Karpas-422 (cell line): Measurements from ENCODE around the gene NBDY. TPM values are rescaled to one million over a fixed set of nuclear protein-coding genes. Genes with fewer than 3 reads are reported as not detected.
"Not testable (repeated sequence)": the region's sequence is repeated elsewhere in the genome, so short reads cannot be mapped to it uniquely, and the experiment has no call there.

Experiments used
- DNase-seq: peaks from one replicate; pipeline ENCODE4 v3.0.0-alpha.2; 2015
- H2AFZ ChIP-seq: fragments of 200-600 bp; sonication (generic); 2 replicates; pipeline ENCODE4 v1.6.1; 2014; ENCODE audit warnings: antibody characterized with exemption, low read length, mixed read lengths
- H3K27ac ChIP-seq: fragments of 200-600 bp; sonication (generic); 2 replicates; pipeline ENCODE4 v1.5.1; 2014; ENCODE audit warnings: mild to moderate bottlenecking, low read length, moderate library complexity
- H3K27me3 ChIP-seq: fragments of 200-600 bp; sonication (generic); 2 replicates; pipeline ENCODE4 v1.6.1; 2014; ENCODE audit warnings: low read length, mixed read lengths
- H3K36me3 ChIP-seq: fragments of 200-600 bp; sonication (generic); 2 replicates; pipeline ENCODE4 v1.6.1; 2014; ENCODE audit warnings: low read length, mixed read lengths; ENCODE audit not compliant: insufficient read depth
- H3K4me1 ChIP-seq: fragments of 200-600 bp; sonication (generic); 2 replicates; pipeline ENCODE4 v1.6.1; 2014; ENCODE audit warnings: mild to moderate bottlenecking, low read length, mixed read lengths
- H3K4me2 ChIP-seq: fragments of 200-600 bp; sonication (generic); 2 replicates; pipeline ENCODE4 v1.6.1; 2014; ENCODE audit warnings: low read length, low read depth, mild to moderate bottlenecking; ENCODE audit not compliant: poor library complexity, severe bottlenecking
- H3K4me3 ChIP-seq: fragments of 200-600 bp; sonication (generic); 2 replicates; pipeline ENCODE4 v1.5.1; 2014; ENCODE audit warnings: mild to moderate bottlenecking, antibody characterized with exemption, low read length, mixed read lengths
- H3K79me2 ChIP-seq: fragments of 200-600 bp; sonication (generic); 2 replicates; pipeline ENCODE4 v1.6.1; 2014; ENCODE audit warnings: mild to moderate bottlenecking, low read length, mixed read lengths
- H3K9ac ChIP-seq: fragments of 200-600 bp; sonication (generic); 2 replicates; pipeline ENCODE4 v1.6.0; 2014; ENCODE audit warnings: low read length
- H3K9me2 ChIP-seq: fragments of 200-600 bp; sonication (generic), shearing (Covaris generic); replicated peaks from 2 replicates; pipeline ENCODE4 v1.6.0; 2014; ENCODE audit warnings: mild to moderate bottlenecking, low read length, moderate library complexity; ENCODE audit not compliant: insufficient read depth
- H3K9me3 ChIP-seq: fragments of 300-700, 200-600 bp; sonication (generic); 2 replicates; pipeline ENCODE4 v1.6.1; 2014; ENCODE audit warnings: low read length, mixed read lengths
- H4K20me1 ChIP-seq: fragments of 200-600 bp; sonication (generic); 2 replicates; pipeline ENCODE4 v1.6.1; 2014; ENCODE audit warnings: mild to moderate bottlenecking, antibody characterized with exemption, low read length, low read depth; ENCODE audit not compliant: insufficient read depth
- total RNA-seq: library from RNA; depleted of rRNA; stranded (reverse); fragments of >200 nt; shearing (Covaris generic); gene quantifications from 2 replicates; pipeline ENCODE4 v1.2.3, GENCODE V29; 2014; ENCODE audit warnings: low replicate concordance; rRNA removed

The NBDY gene, protein sequence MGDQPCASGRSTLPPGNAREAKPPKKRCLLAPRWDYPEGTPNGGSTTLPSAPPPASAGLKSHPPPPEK
- 4.9 and 20.5 TPM in 2 replicates for total RNA-seq

DNA sequence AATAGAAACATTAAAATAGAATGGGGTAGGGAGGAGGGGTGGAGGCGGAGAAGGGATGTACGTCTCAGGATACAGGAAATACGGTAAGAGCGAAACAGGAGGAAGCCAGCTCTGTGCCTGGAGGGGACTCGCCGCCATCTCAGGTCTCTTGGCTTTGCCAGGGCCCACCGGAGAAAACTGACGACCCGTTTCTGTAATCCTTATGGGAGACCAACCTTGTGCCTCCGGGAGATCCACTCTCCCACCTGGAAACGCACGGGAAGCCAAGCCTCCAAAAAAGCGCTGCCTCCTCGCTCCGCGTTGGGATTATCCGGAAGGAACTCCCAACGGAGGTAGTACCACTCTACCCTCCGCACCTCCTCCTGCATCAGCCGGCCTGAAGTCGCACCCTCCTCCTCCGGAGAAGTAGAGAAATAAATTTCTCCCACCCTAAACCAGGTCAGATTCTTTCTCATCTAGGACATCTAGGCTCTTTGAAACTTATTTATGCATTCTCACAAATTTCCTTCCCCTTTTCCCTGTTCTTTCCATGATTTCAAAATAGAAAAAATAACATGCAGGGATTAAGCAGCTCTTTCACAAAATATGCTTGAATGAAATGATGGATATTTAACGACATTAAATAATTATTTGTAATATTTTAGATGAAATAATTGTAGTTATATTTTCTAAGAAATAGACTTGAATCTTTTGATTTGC is at the start of gene NBDY:
TSS of gene NBDY (plus strand) at position 92 of the 699 bp plus-strand sequence. CDS start at position 203, 111 bp downstream.
- peak within 1 kb of the TSS; percentile 49 for H3K27ac ChIP-seq
- peak within 1 kb of the TSS; percentile 70 for H3K4me3 ChIP-seq
- no peaks in the 10 kb centered on the region for H4K20me1 ChIP-seq
- H3K79me2 ChIP-seq, result peaks cover 39% of the 10 kb centered on the region
- peak; percentile 76 for DNase-seq
- no peaks in the 10 kb centered on the region for H3K27me3 ChIP-seq
- peak within 1 kb of the TSS; percentile 69 for H3K9ac ChIP-seq
- H3K9me2 ChIP-seq, result no peaks in the 10 kb centered on the region
- H3K36me3 ChIP-seq, result no peaks in the 10 kb centered on the region
- peak within 1 kb of the TSS; percentile 72 for H3K4me2 ChIP-seq
- H2AFZ ChIP-seq, result peak within 1 kb of the TSS; percentile 81; the same call in 1 of the 2 replicates
- H3K4me1 ChIP-seq, result peaks cover 26% of the 10 kb centered on the region
- H3K9me3 ChIP-seq, result no peaks in the 10 kb centered on the region

DNA sequence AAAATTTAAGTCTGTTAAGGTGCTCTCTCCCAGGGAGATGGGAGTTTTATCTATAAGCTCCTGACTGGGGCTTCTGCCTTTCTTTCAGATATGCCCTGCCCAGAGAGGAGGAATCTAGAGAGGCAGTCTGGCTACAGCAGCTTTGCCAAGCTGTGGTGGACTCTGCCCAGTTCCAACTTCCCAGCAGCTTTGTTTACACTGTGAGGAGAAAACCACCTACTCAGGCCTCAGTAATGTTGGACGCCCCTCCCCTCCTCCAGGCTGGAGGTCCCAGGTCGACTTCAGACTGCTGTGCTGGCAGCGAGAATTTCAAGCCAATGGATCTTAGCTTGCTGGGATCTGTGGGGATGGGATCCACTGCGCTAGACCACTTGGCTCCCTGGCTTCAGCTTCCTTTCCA is 24.5 kb upstream of the NBDY start:
- H3K36me3 ChIP-seq, H3K79me2 ChIP-seq, H3K9me3 ChIP-seq, H3K27ac ChIP-seq, H3K4me1 ChIP-seq, H3K9ac ChIP-seq, DNase-seq, H2AFZ ChIP-seq, H4K20me1 ChIP-seq, H3K4me2 ChIP-seq, H3K27me3 ChIP-seq, H3K9me2 ChIP-seq, H3K4me3 ChIP-seq: not testable (repeated sequence)

DNA sequence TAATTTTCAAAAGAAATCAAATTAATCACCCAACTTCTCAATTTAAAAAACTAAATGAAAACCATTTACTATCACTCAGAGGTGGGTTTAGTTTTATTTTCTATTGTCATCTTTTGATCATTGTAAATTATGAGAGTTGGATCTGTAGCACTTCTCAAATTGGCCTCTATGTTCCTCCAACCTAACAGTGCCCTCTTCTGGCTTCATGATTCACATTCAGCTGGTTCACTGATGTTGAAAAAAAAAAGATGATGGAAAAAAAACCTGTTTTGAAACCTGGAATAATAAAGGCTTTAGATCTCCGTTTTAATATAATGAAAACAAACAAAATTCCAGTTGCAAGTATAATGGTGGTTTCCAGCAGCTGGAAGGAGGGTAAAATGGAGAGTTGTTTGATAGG is 2.4 kb upstream of the NBDY start:
- DNase-seq, result peak; percentile 81

DNA sequence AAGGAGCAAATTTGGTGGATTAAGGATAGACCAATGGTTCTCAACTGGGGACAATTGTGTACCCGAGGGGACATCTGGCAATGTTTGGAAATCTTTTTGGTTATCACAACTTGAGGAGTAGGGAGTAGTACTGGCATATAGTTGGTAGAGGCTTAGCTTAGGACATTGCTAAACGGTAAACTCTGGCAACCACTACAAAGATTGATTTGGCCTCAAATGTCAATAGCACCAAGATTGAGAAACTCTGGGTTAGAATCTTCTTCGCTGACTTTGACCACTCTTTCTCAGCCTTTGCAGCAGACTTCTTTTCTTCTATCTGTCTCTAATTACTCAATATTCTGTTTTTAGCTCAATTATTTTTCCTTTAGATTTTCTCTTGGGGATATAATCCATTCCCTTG is 1.5 kb upstream of the NBDY start:
- H3K9ac ChIP-seq, result no peak overlapping the region
- no peak overlapping the region for H2AFZ ChIP-seq
- no peaks in the 10 kb centered on the region for H3K27me3 ChIP-seq
- H3K4me2 ChIP-seq, result no peak overlapping the region
- peaks cover 24% of the 10 kb centered on the region for H3K4me1 ChIP-seq
- H3K27ac ChIP-seq, result no peak overlapping the region
- no peaks in the 10 kb centered on the region for H3K9me2 ChIP-seq
- H3K4me3 ChIP-seq, result no peak overlapping the region
- peaks cover 26% of the 10 kb centered on the region for H3K79me2 ChIP-seq
- H4K20me1 ChIP-seq, result no peaks in the 10 kb centered on the region
- no peak for DNase-seq
- H3K36me3 ChIP-seq, result no peaks in the 10 kb centered on the region
- no peaks in the 10 kb centered on the region for H3K9me3 ChIP-seq

More for the DNA sequence above, 2.4 kb upstream of the NBDY start:
- Histone ChIP-seq H3K4me3 (no peak overlapping the region), H3K79me2 (peaks cover 20% of the 10 kb centered on the region), H2AFZ (no peak overlapping the region), H3K9me2 (no peaks in the 10 kb centered on the region), H3K27ac (no peak overlapping the region), H3K9ac (no peak overlapping the region), H3K27me3 (no peaks in the 10 kb centered on the region), H3K9me3 (no peaks in the 10 kb centered on the region), H3K36me3 (no peaks in the 10 kb centered on the region), H4K20me1 (no peaks in the 10 kb centered on the region), H3K4me1 (peaks cover 18% of the 10 kb centered on the region), H3K4me2 (no peak overlapping the region)

DNA sequence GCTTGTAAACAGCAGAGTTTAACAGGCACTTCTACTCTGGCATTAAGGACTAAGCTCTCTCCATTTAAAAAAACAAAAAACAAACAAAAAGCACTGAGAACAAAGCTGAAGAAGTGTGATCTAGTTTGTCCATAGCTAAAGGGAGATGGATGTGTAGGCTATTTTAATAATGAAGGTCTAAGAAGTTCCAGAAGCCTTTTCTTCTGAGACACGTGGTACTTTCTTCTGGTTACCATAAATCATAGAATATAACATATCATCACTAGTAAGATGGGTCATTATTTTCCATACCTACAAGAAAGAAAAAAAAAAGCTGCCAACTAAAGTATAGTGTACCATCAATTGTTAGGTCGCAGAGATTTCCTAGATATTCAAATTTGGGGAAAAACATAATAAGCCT is 722 bp upstream of the NBDY start:
- no peaks in the 10 kb centered on the region for H3K9me2 ChIP-seq
- H3K79me2 ChIP-seq, result peaks cover 29% of the 10 kb centered on the region
- no peaks in the 10 kb centered on the region for H3K36me3 ChIP-seq
- H3K9ac ChIP-seq, result peak overlapping the region; percentile 69; the same call in 1 of the 2 replicates
- no peaks in the 10 kb centered on the region for H4K20me1 ChIP-seq
- no peak overlapping the region for H3K27ac ChIP-seq
- H3K9me3 ChIP-seq, result no peaks in the 10 kb centered on the region
- H3K4me1 ChIP-seq, result peaks cover 26% of the 10 kb centered on the region
- H2AFZ ChIP-seq, result peak overlapping the region; percentile 81; the same call in 1 of the 2 replicates
- no peaks in the 10 kb centered on the region for H3K27me3 ChIP-seq
- peak overlapping the region; percentile 70 for H3K4me3 ChIP-seq
- DNase-seq, result peak; percentile 50
- peak overlapping the region; percentile 72 for H3K4me2 ChIP-seq

DNA sequence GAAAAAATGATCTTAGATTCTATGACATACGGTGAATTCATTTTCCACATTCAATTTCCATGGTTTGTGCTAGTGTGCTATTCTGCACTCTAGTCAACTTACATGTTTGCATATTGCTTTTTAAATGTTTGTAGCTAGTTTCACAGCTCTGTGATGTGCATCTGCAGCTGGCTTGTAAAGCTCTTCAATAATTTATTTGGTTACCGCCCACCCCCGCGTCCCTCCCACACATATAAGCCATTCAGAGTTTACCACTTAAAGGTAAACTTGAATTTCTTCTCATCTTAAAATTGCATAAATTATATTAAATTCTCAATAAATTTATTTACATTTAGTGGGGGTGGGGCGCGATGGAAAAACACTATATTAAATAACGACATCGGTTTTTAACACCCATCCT is 291 bp upstream of the NBDY start:
- peak; percentile 63 for DNase-seq
- Histone ChIP-seq H3K79me2 (peaks cover 33% of the 10 kb centered on the region), H3K4me3 (peak overlapping the region; percentile 70), H3K9me3 (no peaks in the 10 kb centered on the region), H4K20me1 (no peaks in the 10 kb centered on the region), H2AFZ (peak overlapping the region; percentile 81; the same call in 1 of the 2 replicates), H3K4me1 (peaks cover 26% of the 10 kb centered on the region), H3K4me2 (peak overlapping the region; percentile 72), H3K9me2 (no peaks in the 10 kb centered on the region), H3K27me3 (no peaks in the 10 kb centered on the region), H3K9ac (peak overlapping the region; percentile 69), H3K27ac (no peak overlapping the region), H3K36me3 (no peaks in the 10 kb centered on the region)

DNA sequence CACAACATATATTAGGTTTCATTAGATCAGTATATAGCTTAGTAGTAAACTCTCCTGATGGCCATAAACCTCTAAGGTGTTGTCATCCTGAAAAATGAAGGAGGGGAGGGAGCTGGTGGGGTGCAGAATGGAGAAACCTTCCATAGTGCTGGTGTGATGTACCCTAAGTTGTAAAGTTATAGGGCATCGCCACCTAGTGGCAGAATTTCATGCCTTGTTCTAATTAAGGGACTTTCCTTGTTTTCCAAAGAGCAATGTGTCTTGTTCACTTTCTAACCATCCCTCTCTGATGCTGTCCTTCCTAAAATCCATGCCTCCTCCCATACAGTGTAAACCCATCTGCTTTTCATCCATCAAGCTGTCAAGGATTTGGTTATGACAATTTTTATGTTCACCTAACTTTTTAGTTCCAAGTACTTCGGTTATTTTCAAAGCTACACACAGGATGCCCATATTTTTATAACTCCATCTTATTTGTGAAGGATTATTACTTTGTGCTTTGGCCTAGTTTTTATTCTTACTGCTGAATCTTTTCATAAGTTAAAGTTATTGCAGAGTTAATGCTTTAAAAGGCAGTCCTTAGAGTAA is 4.5 kb downstream of the NBDY start:
- H2AFZ ChIP-seq, result no peak overlapping the region
- DNase-seq, result peak; percentile 83
- H4K20me1 ChIP-seq, result no peaks in the 10 kb centered on the region
- H3K27me3 ChIP-seq, result no peaks in the 10 kb centered on the region
- H3K9me2 ChIP-seq, result no peaks in the 10 kb centered on the region
- H3K9ac ChIP-seq, result no peak overlapping the region
- peaks cover 8% of the 10 kb centered on the region; the same call in 1 of the 2 replicates for H3K36me3 ChIP-seq
- H3K79me2 ChIP-seq, result peaks cover 77% of the 10 kb centered on the region
- no peak overlapping the region for H3K4me3 ChIP-seq
- H3K9me3 ChIP-seq, result no peaks in the 10 kb centered on the region
- no peak overlapping the region for H3K27ac ChIP-seq
- H3K4me2 ChIP-seq, result no peak overlapping the region
- H3K4me1 ChIP-seq, result peaks cover 16% of the 10 kb centered on the region

DNA sequence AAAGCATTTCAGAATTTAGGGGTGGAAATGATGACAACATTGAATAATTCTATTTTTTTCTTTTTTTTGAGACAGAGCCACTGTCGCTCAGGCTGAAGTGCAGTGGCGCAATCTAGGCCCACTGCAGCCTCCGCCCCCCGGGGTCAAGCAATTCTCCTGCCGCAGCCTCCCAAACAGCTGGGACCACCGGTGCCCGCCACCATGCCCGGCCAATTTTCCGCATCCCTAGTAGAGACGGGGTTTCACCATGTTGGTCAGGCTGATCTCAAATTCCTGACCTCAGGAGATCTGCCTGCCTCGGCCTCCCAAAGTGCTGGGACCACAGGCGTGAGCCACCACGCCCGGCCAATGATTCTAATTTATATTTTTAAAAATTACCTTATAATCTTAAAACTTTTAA is 7.2 kb downstream of the NBDY start:
- no peak for DNase-seq
- no peaks in the 10 kb centered on the region for H4K20me1 ChIP-seq
- H3K4me2 ChIP-seq, result no peak overlapping the region
- no peaks in the 10 kb centered on the region for H3K9me2 ChIP-seq
- H3K36me3 ChIP-seq, result peaks cover 21% of the 10 kb centered on the region; the same call in 1 of the 2 replicates
- H3K4me3 ChIP-seq, result no peak overlapping the region
- H3K79me2 ChIP-seq, result peaks cover 80% of the 10 kb centered on the region
- no peak overlapping the region for H3K27ac ChIP-seq
- no peak overlapping the region for H3K9ac ChIP-seq
- H3K4me1 ChIP-seq, result peaks cover 9% of the 10 kb centered on the region
- H2AFZ ChIP-seq, result no peak overlapping the region
- no peaks in the 10 kb centered on the region for H3K27me3 ChIP-seq
- H3K9me3 ChIP-seq, result no peaks in the 10 kb centered on the region
